ENCODE data around the gene GSN. TPM values are rescaled to one million over a fixed set of nuclear protein-coding genes. Genes with fewer than 3 reads are reported as not detected.

GSN gene
- total RNA-seq, 1 donor from 2014 or later = 72.1 TPM

GRCh38 chr9:121262953-121263352, 5.0 kb upstream of the GSN start:
- H3K9me3 ChIP-seq (ENCODE audit: low read depth) = no peaks in the 10 kb centered on the region
- no peak overlapping the region for H3K27ac Mint-ChIP-seq
- H2AFZ ChIP-seq (replicated peaks) = no peak overlapping the region
- TF ChIP-seq CTCF (IDR thresholded peaks at IDR 0.05) (no peak), EZH2 (IDR thresholded peaks at IDR 0.05) (no peak), EZH2phosphoT487 (IDR thresholded peaks at IDR 0.05) (no peak)
- DNase-seq (ENCODE audit: low spot score) = no peak
- H3K9ac ChIP-seq = no peak overlapping the region
- H3K4me3 Mint-ChIP-seq = no peak overlapping the region
- peaks cover 51% of the 10 kb centered on the region for H3K27me3 ChIP-seq
- no peak overlapping the region for H3K27ac ChIP-seq
- H3K4me2 ChIP-seq = no peak overlapping the region
- H3K36me3 Mint-ChIP-seq = no peaks in the 10 kb centered on the region
- H3K36me3 ChIP-seq = no peaks in the 10 kb centered on the region
- H3K9me3 Mint-ChIP-seq = no peaks in the 10 kb centered on the region
- H3F3A ChIP-seq (ENCODE audit: low read depth) = peaks cover 32% of the 10 kb centered on the region
- peaks cover 57% of the 10 kb centered on the region for H3K4me1 ChIP-seq
- H3K27me3 Mint-ChIP-seq (ENCODE audit: insufficient read depth, low read depth) = peaks cover 13% of the 10 kb centered on the region
- H4K20me1 ChIP-seq (ENCODE audit: low read depth) = no peaks in the 10 kb centered on the region
- H3K79me2 ChIP-seq (ENCODE audit: low read depth) = no peaks in the 10 kb centered on the region
- no peak overlapping the region for H3K4me3 ChIP-seq
- peaks cover 51% of the 10 kb centered on the region for H3K4me1 Mint-ChIP-seq

GRCh38 chr9:121266356-121266755, 1.6 kb upstream of the GSN start:
- peaks cover 58% of the 10 kb centered on the region for H3K27me3 ChIP-seq
- H3K9me3 ChIP-seq (ENCODE audit: low read depth) = no peaks in the 10 kb centered on the region
- H3K9me3 Mint-ChIP-seq = no peaks in the 10 kb centered on the region
- peaks cover 12% of the 10 kb centered on the region for H3K27me3 Mint-ChIP-seq (ENCODE audit: insufficient read depth, low read depth)
- DNase-seq (ENCODE audit: low spot score) = no peak
- H3K79me2 ChIP-seq (ENCODE audit: low read depth) = no peaks in the 10 kb centered on the region
- H3F3A ChIP-seq (ENCODE audit: low read depth) = peaks cover 37% of the 10 kb centered on the region
- no peak overlapping the region for H2AFZ ChIP-seq (replicated peaks)
- H3K36me3 ChIP-seq = no peaks in the 10 kb centered on the region
- peaks cover 1% of the 10 kb centered on the region for H3K36me3 Mint-ChIP-seq
- no peak overlapping the region for H3K9ac ChIP-seq
- H3K4me1 Mint-ChIP-seq = peaks cover 48% of the 10 kb centered on the region
- peaks cover 51% of the 10 kb centered on the region for H3K4me1 ChIP-seq
- no peak overlapping the region for H3K27ac ChIP-seq
- H3K4me3 ChIP-seq = no peak overlapping the region
- peak overlapping the region; percentile 34 for H3K4me3 Mint-ChIP-seq
- TF ChIP-seq CTCF (IDR thresholded peaks at IDR 0.05) (no peak), EZH2 (IDR thresholded peaks at IDR 0.05) (no peak), EZH2phosphoT487 (IDR thresholded peaks at IDR 0.05) (no peak)
- H4K20me1 ChIP-seq (ENCODE audit: low read depth) = no peaks in the 10 kb centered on the region
- H3K27ac Mint-ChIP-seq = peak overlapping the region; percentile 43
- peak overlapping the region; percentile 95 for H3K4me2 ChIP-seq

GRCh38 chr9:121266906-121267650, 884 bp upstream of the GSN start:
- Histone ChIP-seq H4K20me1 (ENCODE audit: low read depth) (no peaks in the 10 kb centered on the region), H3K27ac (no peak overlapping the region), H3K4me2 (peak overlapping the region; percentile 95), H3K4me1 (peaks cover 44% of the 10 kb centered on the region), H3K4me3 (peak overlapping the region; percentile 85), H3K36me3 (no peaks in the 10 kb centered on the region), H3F3A (ENCODE audit: low read depth) (peaks cover 32% of the 10 kb centered on the region), H3K27me3 (peaks cover 57% of the 10 kb centered on the region), H2AFZ (replicated peaks) (peak overlapping the region; percentile 86), H3K79me2 (ENCODE audit: low read depth) (no peaks in the 10 kb centered on the region), H3K9ac (no peak overlapping the region), H3K9me3 (ENCODE audit: low read depth) (no peaks in the 10 kb centered on the region)
- H3K4me1 Mint-ChIP-seq = peaks cover 48% of the 10 kb centered on the region
- no peak for DNase-seq (ENCODE audit: low spot score)
- H3K27me3 Mint-ChIP-seq (ENCODE audit: insufficient read depth, low read depth) = peaks cover 12% of the 10 kb centered on the region
- no peak for TF ChIP-seq EZH2 (IDR thresholded peaks at IDR 0.05)
- no peak for TF ChIP-seq CTCF (IDR thresholded peaks at IDR 0.05)
- TF ChIP-seq EZH2phosphoT487 (IDR thresholded peaks at IDR 0.05) = no peak
- H3K9me3 Mint-ChIP-seq = no peaks in the 10 kb centered on the region
- H3K36me3 Mint-ChIP-seq = peaks cover 1% of the 10 kb centered on the region
- peak overlapping the region; percentile 91 for H3K4me3 Mint-ChIP-seq
- H3K27ac Mint-ChIP-seq = no peak overlapping the region

All from neural progenitor cell (in vitro differentiated cells).